Measurements from ENCODE around the gene SLC24A4.

DNA sequence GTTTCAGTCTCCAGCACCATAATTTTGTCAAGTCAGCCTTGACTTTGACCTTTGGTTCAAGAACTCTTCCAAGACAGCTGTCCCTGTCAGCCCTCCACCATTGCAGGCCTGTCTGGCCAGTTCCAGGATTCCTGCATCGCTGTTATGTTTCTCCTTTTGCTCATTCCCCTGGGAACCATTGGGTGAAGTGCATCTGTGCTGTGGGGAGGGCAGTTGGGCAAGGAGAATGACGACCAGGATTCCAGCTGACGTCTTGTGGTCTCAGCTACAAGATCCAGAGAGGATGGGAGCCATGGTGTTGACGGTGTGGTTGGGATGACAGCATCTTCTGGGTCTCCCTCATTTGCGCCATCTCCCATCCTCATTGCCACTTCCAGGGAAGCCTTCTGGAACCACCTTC, 45.9 kb upstream of the SLC24A4 start:
- TF ChIP-seq, protein P1, sequence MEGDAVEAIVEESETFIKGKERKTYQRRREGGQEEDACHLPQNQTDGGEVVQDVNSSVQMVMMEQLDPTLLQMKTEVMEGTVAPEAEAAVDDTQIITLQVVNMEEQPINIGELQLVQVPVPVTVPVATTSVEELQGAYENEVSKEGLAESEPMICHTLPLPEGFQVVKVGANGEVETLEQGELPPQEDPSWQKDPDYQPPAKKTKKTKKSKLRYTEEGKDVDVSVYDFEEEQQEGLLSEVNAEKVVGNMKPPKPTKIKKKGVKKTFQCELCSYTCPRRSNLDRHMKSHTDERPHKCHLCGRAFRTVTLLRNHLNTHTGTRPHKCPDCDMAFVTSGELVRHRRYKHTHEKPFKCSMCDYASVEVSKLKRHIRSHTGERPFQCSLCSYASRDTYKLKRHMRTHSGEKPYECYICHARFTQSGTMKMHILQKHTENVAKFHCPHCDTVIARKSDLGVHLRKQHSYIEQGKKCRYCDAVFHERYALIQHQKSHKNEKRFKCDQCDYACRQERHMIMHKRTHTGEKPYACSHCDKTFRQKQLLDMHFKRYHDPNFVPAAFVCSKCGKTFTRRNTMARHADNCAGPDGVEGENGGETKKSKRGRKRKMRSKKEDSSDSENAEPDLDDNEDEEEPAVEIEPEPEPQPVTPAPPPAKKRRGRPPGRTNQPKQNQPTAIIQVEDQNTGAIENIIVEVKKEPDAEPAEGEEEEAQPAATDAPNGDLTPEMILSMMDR (IDR thresholded peaks at IDR 0.05): no peak
- no peak for TF ChIP-seq POLR2A (IDR thresholded peaks at IDR 0.05)

Data from upper lobe of left lung (tissue), 4 donors.